Trophoblast cell (in vitro differentiated cells and primary cell): Measurements from ENCODE around the gene ZRANB1.

ENCODE experiments used
- DNase-seq, 2 donors: peaks; one replicate each; pipeline ENCODE4 v3.0.0-alpha.2; 2016
- H2AFZ ChIP-seq: 2 replicates; pipeline ENCODE4 v1.6.1; 2013; ENCODE audit warnings: low read length, moderate library complexity, mild to moderate bottlenecking; ENCODE audit not compliant: insufficient read depth, poor library complexity
- H2AK5ac ChIP-seq: 2 replicates; pipeline ENCODE4 v1.6.1; 2013; ENCODE audit warnings: mild to moderate bottlenecking, low read length
- H2BK120ac ChIP-seq: 2 replicates; pipeline ENCODE4 v1.6.1; 2013; ENCODE audit warnings: low read length, mild to moderate bottlenecking, moderate library complexity; ENCODE audit not compliant: insufficient read depth, poor library complexity
- H2BK12ac ChIP-seq: 2 replicates; pipeline ENCODE4 v1.6.1; 2013; ENCODE audit warnings: mild to moderate bottlenecking, low read length, moderate library complexity
- H2BK5ac ChIP-seq: 2 replicates; pipeline ENCODE4 v1.6.1; 2013; ENCODE audit warnings: low read length, low read depth, moderate library complexity, mild to moderate bottlenecking; ENCODE audit not compliant: poor library complexity
- H3K14ac ChIP-seq: 2 replicates; pipeline ENCODE4 v1.6.1; 2013; ENCODE audit warnings: mild to moderate bottlenecking, low read length
- H3K18ac ChIP-seq: 2 replicates; pipeline ENCODE4 v1.6.1; 2013; ENCODE audit warnings: mild to moderate bottlenecking, low read length
- H3K23ac ChIP-seq: 2 replicates; pipeline ENCODE4 v1.6.1; 2013; ENCODE audit warnings: low read length
- H3K27ac ChIP-seq: 2 replicates; pipeline ENCODE4 v1.5.1; 2013; ENCODE audit warnings: low read depth, mild to moderate bottlenecking, inconsistent platforms, low read length, moderate library complexity
- H3K27me3 ChIP-seq: 2 replicates; pipeline ENCODE4 v1.6.1; 2013; ENCODE audit warnings: inconsistent platforms, mild to moderate bottlenecking, low read length, moderate library complexity; ENCODE audit not compliant: insufficient read depth
- H3K36me3 ChIP-seq, 2 experiments: 1 replicate in 1 of 2; 2 replicates in 1 of 2; pipeline ENCODE4 v1.6.1; 2013; ENCODE audit warnings: low read length in 2 of 2, mild to moderate bottlenecking in 2 of 2, moderate library complexity in 1 of 2; ENCODE audit not compliant: insufficient read depth in 2 of 2, control insufficient read depth in 1 of 2
- H3K4ac ChIP-seq: 2 replicates; pipeline ENCODE4 v1.6.1; 2013; ENCODE audit warnings: low read depth, mild to moderate bottlenecking, low read length, moderate library complexity
- H3K4me1 ChIP-seq, 2 experiments: 1 replicate in 1 of 2; 2 replicates in 1 of 2; pipeline ENCODE4 v1.6.1; 2013; ENCODE audit warnings: low read length in 2 of 2, mild to moderate bottlenecking in 2 of 2, moderate library complexity in 1 of 2; ENCODE audit not compliant: insufficient read depth in 2 of 2, control insufficient read depth in 1 of 2
- H3K4me2 ChIP-seq: 2 replicates; pipeline ENCODE4 v1.6.1; 2013; ENCODE audit warnings: inconsistent platforms, mild to moderate bottlenecking, low read length, moderate library complexity
- H3K4me3 ChIP-seq: 2 replicates; pipeline ENCODE4 v1.5.1; 2013; ENCODE audit warnings: mild to moderate bottlenecking, low read depth, low read length, inconsistent platforms
- H3K79me1 ChIP-seq: one replicate; pipeline ENCODE4 v1.6.1; 2013; ENCODE audit warnings: low read length
- H3K79me2 ChIP-seq: 2 replicates; pipeline ENCODE4 v1.6.1; 2013; ENCODE audit warnings: low read length, mild to moderate bottlenecking; ENCODE audit not compliant: control insufficient read depth, insufficient read depth, poor library complexity
- H3K9ac ChIP-seq: 2 replicates; pipeline ENCODE4 v1.6.1; 2013; ENCODE audit warnings: mild to moderate bottlenecking, low read length
- H3K9me3 ChIP-seq: 2 replicates; pipeline ENCODE4 v1.6.1; 2013; ENCODE audit warnings: low read depth, mild to moderate bottlenecking, control low read depth, inconsistent platforms, low read length; ENCODE audit not compliant: insufficient read depth
- H4K12ac ChIP-seq: 2 replicates; pipeline ENCODE4 v1.6.1; 2013; ENCODE audit warnings: low read depth, mild to moderate bottlenecking, low read length, moderate library complexity
- H4K8ac ChIP-seq: 2 replicates; pipeline ENCODE4 v1.6.1; 2013; ENCODE audit warnings: low read depth, mild to moderate bottlenecking, low read length, moderate library complexity
- H4K91ac ChIP-seq: one replicate; pipeline ENCODE4 v1.6.1; 2013; ENCODE audit warnings: low read depth, mild to moderate bottlenecking, low read length, moderate library complexity
- WGBS: extraction: QIAGEN DNeasy Blood & Tissue Kit; methylation state at CpG from one replicate; pipeline ENCODE4 v1.1.7; 2013; ENCODE audit warnings: missing lambda C conversion rate; ENCODE audit not compliant: insufficient read length, insufficient coverage; ENCODE audit errors: extremely low coverage; 5-methylcytosine and 5-hydroxymethylcytosine counted together

ZRANB1 gene

GRCh38 chr10:124975977-124976514 lies 34.1 kb downstream of the ZRANB1 start:
- Histone ChIP-seq H4K12ac (no peak overlapping the region), H2BK120ac (no peak overlapping the region), H3K23ac (no peak overlapping the region)

GRCh38 chr10:124977161-124977560 lies 35.2 kb downstream of the ZRANB1 start:
- H4K8ac ChIP-seq: no peak overlapping the region
- H3K4me2 ChIP-seq: no peak overlapping the region
- H3K23ac ChIP-seq: no peak overlapping the region
- H3K9ac ChIP-seq: no peak overlapping the region
- whole genome bisulfite sequencing: no CpG with 5 or more reads among the region's 3 CpGs
- H4K12ac ChIP-seq: no peak overlapping the region
- H2AFZ ChIP-seq: no peak overlapping the region
- H3K18ac ChIP-seq: no peak overlapping the region
- H2BK120ac ChIP-seq: no peak overlapping the region
- no peak for DNase-seq
- no peaks in the 10 kb centered on the region for H3K27me3 ChIP-seq
- no peaks in the 10 kb centered on the region for H3K4me1 ChIP-seq
- H3K9me3 ChIP-seq: no peaks in the 10 kb centered on the region
- no peak overlapping the region for H2BK12ac ChIP-seq
- H3K79me1 ChIP-seq: no peaks in the 10 kb centered on the region
- H3K79me2 ChIP-seq: peaks cover 2% of the 10 kb centered on the region
- no peak overlapping the region for H3K4me3 ChIP-seq
- H3K14ac ChIP-seq: no peak overlapping the region
- no peak overlapping the region for H2AK5ac ChIP-seq
- no peak overlapping the region for H2BK5ac ChIP-seq
- no peak overlapping the region for H3K4ac ChIP-seq
- H3K36me3 ChIP-seq: peaks cover 8 to 20% of the 10 kb centered on the region in 2 experiments
- no peak overlapping the region for H4K91ac ChIP-seq
- no peak overlapping the region for H3K27ac ChIP-seq

More at GRCh38 chr10:124975977-124976514, 34.1 kb downstream of the ZRANB1 start:
- Histone ChIP-seq H2BK5ac (no peak overlapping the region), H3K4me1 (no peaks in the 10 kb centered on the region), H3K14ac (no peak overlapping the region), H3K27me3 (no peaks in the 10 kb centered on the region), H2BK12ac (no peak overlapping the region), H3K9me3 (no peaks in the 10 kb centered on the region), H3K4me2 (no peak overlapping the region), H3K36me3 (peaks cover 8 to 17% of the 10 kb centered on the region in 2 experiments), H3K27ac (no peak overlapping the region), H2AFZ (no peak overlapping the region), H3K9ac (no peak overlapping the region), H3K79me2 (peaks cover 2% of the 10 kb centered on the region), H4K91ac (no peak overlapping the region), H4K8ac (no peak overlapping the region), H3K4me3 (no peak overlapping the region), H3K4ac (no peak overlapping the region), H2AK5ac (no peak overlapping the region), H3K79me1 (no peaks in the 10 kb centered on the region), H3K18ac (peak overlapping the region; percentile 40)
- DNase-seq: no peak
- no CpG with 5 or more reads among the region's 5 CpGs for WGBS

- Histone ChIP-seq H3K36me3 (peaks cover 6 to 18% of the 10 kb centered on the region in 2 experiments), H4K8ac (no peak overlapping the region), H3K9ac (no peak overlapping the region), H3K4ac (no peak overlapping the region), H3K14ac (no peak overlapping the region), H3K18ac (no peak overlapping the region), H2BK5ac (no peak overlapping the region), H3K4me3 (no peak overlapping the region), H3K27ac (no peak overlapping the region), H2BK12ac (no peak overlapping the region), H3K79me1 (no peaks in the 10 kb centered on the region), H4K12ac (no peak overlapping the region), H3K27me3 (no peaks in the 10 kb centered on the region), H3K79me2 (peaks cover 2% of the 10 kb centered on the region), H3K4me2 (no peak overlapping the region), H3K23ac (no peak overlapping the region), H3K4me1 (no peaks in the 10 kb centered on the region), H2AK5ac (no peak overlapping the region), H4K91ac (no peak overlapping the region), H2BK120ac (no peak overlapping the region), H3K9me3 (no peaks in the 10 kb centered on the region), H2AFZ (no peak overlapping the region)
- no peak for DNase-seq
- no CpG with 5 or more reads among the region's 4 CpGs for WGBS
These were observed 35.9 kb downstream of the ZRANB1 start for GRCh38 chr10:124977648-124978375.

GRCh38 chr10:124978376-124978725 lies 36.4 kb downstream of the ZRANB1 start:
- H2BK120ac ChIP-seq: no peak overlapping the region
- H3K79me1 ChIP-seq: no peaks in the 10 kb centered on the region
- no peaks in the 10 kb centered on the region for H3K9me3 ChIP-seq
- no peak overlapping the region for H2BK12ac ChIP-seq
- H3K18ac ChIP-seq: no peak overlapping the region
- H2AFZ ChIP-seq: no peak overlapping the region
- H3K4ac ChIP-seq: no peak overlapping the region
- no peak overlapping the region for H3K14ac ChIP-seq
- H3K79me2 ChIP-seq: peaks cover 2% of the 10 kb centered on the region
- no peak overlapping the region for H3K27ac ChIP-seq
- no peak overlapping the region for H4K91ac ChIP-seq
- H2BK5ac ChIP-seq: no peak overlapping the region
- no peak overlapping the region for H3K9ac ChIP-seq
- H3K27me3 ChIP-seq: no peaks in the 10 kb centered on the region
- H3K23ac ChIP-seq: no peak overlapping the region
- no peaks in the 10 kb centered on the region for H3K4me1 ChIP-seq
- DNase-seq: no peak
- no CpG with 5 or more reads among the region's 5 CpGs for WGBS
- peaks cover 9 to 18% of the 10 kb centered on the region in 2 experiments for H3K36me3 ChIP-seq
- no peak overlapping the region for H3K4me3 ChIP-seq
- H4K8ac ChIP-seq: no peak overlapping the region
- no peak overlapping the region for H4K12ac ChIP-seq
- H3K4me2 ChIP-seq: no peak overlapping the region
- no peak overlapping the region for H2AK5ac ChIP-seq
